T-helper 22 cell (primary cell): ENCODE results near the gene RAB6B.

Experiments
- DNase-seq: peaks from one replicate; pipeline ENCODE4 v3.0.0-alpha.2; 2020; ENCODE audit warnings: low read depth

Gene RAB6B

GRCh38 chr3:133895208-133896001 is at the start of gene RAB6B:
RAB6B (minus strand) TSS chr3:133895882; CDS start chr3:133895466, 416 bp downstream.
- no peak for DNase-seq

- no peak for DNase-seq
Measured at GRCh38 chr3:133944641-133945380, 49.1 kb upstream of the RAB6B start.

- no peak for DNase-seq
Measured at GRCh38 chr3:133944181-133944580, 48.5 kb upstream of the RAB6B start.

GRCh38 chr3:133943639-133944141 is 48.0 kb upstream of the RAB6B start:
- no peak for DNase-seq

- DNase-seq, result no peak
Measured at GRCh38 chr3:133943031-133943535, 47.4 kb upstream of the RAB6B start.

- no peak for DNase-seq
Measured at GRCh38 chr3:133941415-133941821, 45.7 kb upstream of the RAB6B start.

- no peak for DNase-seq
Measured at GRCh38 chr3:133940536-133940935, 44.9 kb upstream of the RAB6B start.

- DNase-seq, result no peak
Measured at GRCh38 chr3:133939463-133939835, 43.8 kb upstream of the RAB6B start.

GRCh38 chr3:133938770-133939462 is 43.2 kb upstream of the RAB6B start:
- no peak for DNase-seq

GRCh38 chr3:133937756-133938601 is 42.3 kb upstream of the RAB6B start:
- no peak for DNase-seq

- no peak for DNase-seq
Measured at GRCh38 chr3:133937061-133937686, 41.5 kb upstream of the RAB6B start.

GRCh38 chr3:133935843-133936769 is 40.4 kb upstream of the RAB6B start:
- DNase-seq, result no peak

- DNase-seq, result no peak
Measured at GRCh38 chr3:133934996-133935842, 39.5 kb upstream of the RAB6B start.

GRCh38 chr3:133934073-133934970 is 38.6 kb upstream of the RAB6B start:
- DNase-seq, result no peak

- no peak for DNase-seq
Measured at GRCh38 chr3:133933097-133934024, 37.7 kb upstream of the RAB6B start.

- no peak for DNase-seq
Measured at GRCh38 chr3:133932009-133932408, 36.3 kb upstream of the RAB6B start.

GRCh38 chr3:133931084-133931483 is 35.4 kb upstream of the RAB6B start:
- DNase-seq, result no peak
